Retinal pigment epithelial cell (primary cell): ENCODE measurements around the gene SORCS2.

Experiments used
- DNase-seq: peaks from one replicate; pipeline ENCODE4 v3.0.0-alpha.2; 2010; ENCODE audit warnings: low read depth
- H3K4me3 ChIP-seq: 2 replicates; pipeline ENCODE4 v1.5.1; 2011; ENCODE audit warnings: mild to moderate bottlenecking, low read length, control low read depth, moderate library complexity
- TF ChIP-seq, protein P1 (sequence below): conservative IDR thresholded peaks from 2 replicates; pipeline ENCODE4 v1.5.1; 2011; ENCODE audit warnings: low read depth, low read length, control low read depth, inconsistent platforms

SORCS2 gene

DNA sequence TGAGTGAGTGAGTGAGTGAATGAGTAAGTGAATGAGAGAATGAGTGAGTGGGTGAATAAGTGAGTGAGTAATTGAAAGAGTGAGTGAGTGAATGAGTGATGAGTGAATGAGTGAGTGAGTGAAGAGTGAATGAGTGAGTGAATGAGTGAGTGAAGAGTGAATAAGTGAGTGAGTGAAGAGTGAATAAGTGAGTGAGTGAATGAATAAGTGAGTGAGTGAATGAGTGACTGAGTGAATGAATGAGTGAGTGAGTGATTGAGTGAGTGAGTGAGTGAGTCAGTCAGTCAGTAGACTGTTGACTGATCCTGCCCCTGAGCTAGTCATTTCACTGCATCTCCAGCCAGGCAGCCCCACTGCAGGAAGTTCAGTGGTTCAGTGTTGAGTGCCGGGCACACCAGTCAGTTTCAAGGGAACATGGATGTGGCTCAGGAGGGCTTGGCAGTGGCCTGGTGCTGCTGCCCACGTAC is 470.8 kb downstream of the SORCS2 start:
- TF ChIP-seq, protein P1, sequence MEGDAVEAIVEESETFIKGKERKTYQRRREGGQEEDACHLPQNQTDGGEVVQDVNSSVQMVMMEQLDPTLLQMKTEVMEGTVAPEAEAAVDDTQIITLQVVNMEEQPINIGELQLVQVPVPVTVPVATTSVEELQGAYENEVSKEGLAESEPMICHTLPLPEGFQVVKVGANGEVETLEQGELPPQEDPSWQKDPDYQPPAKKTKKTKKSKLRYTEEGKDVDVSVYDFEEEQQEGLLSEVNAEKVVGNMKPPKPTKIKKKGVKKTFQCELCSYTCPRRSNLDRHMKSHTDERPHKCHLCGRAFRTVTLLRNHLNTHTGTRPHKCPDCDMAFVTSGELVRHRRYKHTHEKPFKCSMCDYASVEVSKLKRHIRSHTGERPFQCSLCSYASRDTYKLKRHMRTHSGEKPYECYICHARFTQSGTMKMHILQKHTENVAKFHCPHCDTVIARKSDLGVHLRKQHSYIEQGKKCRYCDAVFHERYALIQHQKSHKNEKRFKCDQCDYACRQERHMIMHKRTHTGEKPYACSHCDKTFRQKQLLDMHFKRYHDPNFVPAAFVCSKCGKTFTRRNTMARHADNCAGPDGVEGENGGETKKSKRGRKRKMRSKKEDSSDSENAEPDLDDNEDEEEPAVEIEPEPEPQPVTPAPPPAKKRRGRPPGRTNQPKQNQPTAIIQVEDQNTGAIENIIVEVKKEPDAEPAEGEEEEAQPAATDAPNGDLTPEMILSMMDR = no peak
- no peak overlapping the region for H3K4me3 ChIP-seq
- no peak for DNase-seq

GRCh38 chr4:7664106-7664505 is 471.8 kb downstream of the SORCS2 start:
- TF ChIP-seq, protein P1 = no peak
- no peak overlapping the region for H3K4me3 ChIP-seq
- DNase-seq = no peak

DNA sequence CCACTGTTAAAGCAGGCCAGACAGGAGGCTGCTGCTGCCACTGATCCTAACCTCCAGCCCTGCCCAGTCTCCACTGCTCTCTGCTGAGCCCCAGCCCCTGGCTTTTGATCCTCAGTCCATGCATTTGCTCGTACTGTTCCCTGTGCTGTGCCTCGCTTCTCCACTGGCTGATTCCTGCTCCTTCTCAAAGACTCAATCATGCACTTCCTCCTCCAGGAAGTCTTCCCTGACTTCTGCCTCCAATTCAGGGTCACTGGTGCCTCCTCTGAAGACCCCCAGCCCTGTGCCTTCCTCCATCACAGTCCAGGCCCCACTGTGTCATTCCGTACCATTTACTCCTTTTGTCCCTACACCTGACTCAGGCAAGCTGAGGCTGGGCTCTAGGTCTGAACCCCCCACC is 473.0 kb downstream of the SORCS2 start:
- no peak for DNase-seq
- TF ChIP-seq, protein P1 = no peak

DNA sequence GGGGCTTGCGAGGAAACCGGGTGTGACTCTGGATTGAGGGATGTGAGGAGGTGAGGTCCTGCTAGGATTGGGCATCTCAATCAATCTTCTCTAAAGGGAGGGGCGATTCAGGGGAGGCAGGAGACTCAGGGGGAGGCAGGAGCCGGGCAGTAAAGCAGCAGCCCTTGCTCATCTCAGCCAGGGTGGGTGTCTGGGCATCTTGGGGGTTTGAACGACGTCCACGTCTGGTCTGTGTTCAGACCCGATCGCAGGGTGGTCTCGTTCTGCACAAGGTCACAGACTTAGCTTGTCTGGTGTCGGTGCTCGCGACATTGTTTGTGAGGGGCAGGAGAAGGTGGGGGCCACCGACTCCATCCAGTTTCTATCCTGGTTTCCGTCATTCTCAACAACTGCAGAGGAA is 473.7 kb downstream of the SORCS2 start:
- DNase-seq = no peak
- no peak overlapping the region for H3K4me3 ChIP-seq
- TF ChIP-seq, protein P1 = no peak

More for the DNA sequence above, 473.0 kb downstream of the SORCS2 start:
- no peak overlapping the region for H3K4me3 ChIP-seq

DNA sequence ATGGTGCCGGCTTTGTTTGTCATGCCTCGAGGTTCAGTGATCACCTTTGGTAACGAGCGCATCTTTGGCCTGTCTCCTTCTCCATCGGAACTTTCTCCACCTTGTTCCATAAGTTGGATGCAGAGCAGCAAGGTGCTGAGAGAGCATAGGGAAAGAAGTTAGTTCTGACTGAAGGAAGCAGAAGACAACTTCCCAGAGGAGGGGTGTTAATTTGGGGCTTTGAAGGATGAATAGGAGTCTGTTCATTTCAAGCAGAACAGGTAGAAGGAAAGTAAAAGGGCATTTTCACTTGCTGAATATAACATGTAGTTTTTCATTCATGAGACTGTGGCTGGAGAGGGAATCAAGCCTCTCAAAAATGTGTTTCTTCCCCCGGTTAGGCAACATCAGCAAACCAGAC is 474.4 kb downstream of the SORCS2 start:
- DNase-seq = no peak
- H3K4me3 ChIP-seq = no peak overlapping the region
- TF ChIP-seq, protein P1 = no peak

GRCh38 chr4:7668271-7668670 is 475.9 kb downstream of the SORCS2 start:
- no peak overlapping the region for H3K4me3 ChIP-seq
- no peak for DNase-seq
- TF ChIP-seq, protein P1 = no peak

DNA sequence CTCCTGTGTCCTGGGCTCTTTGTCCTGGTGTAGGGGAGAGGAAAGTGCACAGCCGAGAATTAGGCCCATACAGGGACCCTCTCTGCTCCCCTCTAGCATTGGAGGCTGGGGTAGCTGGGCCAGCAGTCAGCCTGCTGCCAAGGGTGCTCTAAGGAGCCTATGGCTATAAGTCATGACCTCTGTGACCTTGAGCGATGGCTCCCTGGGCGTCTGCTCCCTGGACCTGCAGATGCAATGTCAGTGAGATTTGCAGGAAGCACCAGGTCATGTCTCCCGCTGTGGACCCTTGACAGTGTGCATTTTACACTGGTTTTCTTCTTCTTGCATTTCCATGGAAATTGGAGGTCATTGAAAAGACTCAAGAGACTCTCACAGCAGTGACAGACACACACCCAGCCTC is 476.5 kb downstream of the SORCS2 start:
- TF ChIP-seq, protein P1 = no peak
- no peak for DNase-seq
- H3K4me3 ChIP-seq = no peak overlapping the region
